BLaER1 treated with 17β-estradiol and CSF1 and Interleukin-3, amounts not matched to agents 10 nM and 100 nM (cell line): ENCODE measurements around the gene LYZL6.
A peak's percentile ranks its signal among the peaks of the same experiment; 100 is the strongest.

Source experiments
- H3K27ac ChIP-seq, 11 experiments: shearing (Covaris generic); formaldehyde crosslinking; 2 replicates each; pipeline ENCODE4 v1.8.1; 2022
- H3K27me3 ChIP-seq, 11 experiments: shearing (Covaris generic); formaldehyde crosslinking; 2 replicates each; pipeline ENCODE4 v1.8.1; 2022
- H3K36me3 ChIP-seq, 11 experiments: shearing (Covaris generic); formaldehyde crosslinking; 2 replicates each; pipeline ENCODE4 v1.8.1; 2022
- H3K4me1 ChIP-seq, 10 experiments: shearing (Covaris generic); formaldehyde crosslinking; 2 replicates each; pipeline ENCODE4 v1.8.1; 2022
- H3K4me2 ChIP-seq, 11 experiments: shearing (Covaris generic); formaldehyde crosslinking; 2 replicates each; pipeline ENCODE4 v1.8.1; 2022
- H3K4me3 ChIP-seq, 10 experiments: shearing (Covaris generic); formaldehyde crosslinking; 2 replicates each; pipeline ENCODE4 v1.8.1; 2022
- H3K9ac ChIP-seq, 11 experiments: shearing (Covaris generic); formaldehyde crosslinking; 2 replicates each; pipeline ENCODE4 v1.8.1; 2022
- H3K9me3 ChIP-seq, 11 experiments: shearing (Covaris generic); formaldehyde crosslinking; replicated peaks in 1 of 11; 2 replicates each; pipeline ENCODE4 v1.8.1; 2022
- H4K20me1 ChIP-seq, 11 experiments: shearing (Covaris generic); formaldehyde crosslinking; 2 replicates each; pipeline ENCODE4 v1.8.1; 2022
- Cebpa-rat ChIP-seq, 11 experiments: shearing (Covaris generic); IDR thresholded peaks; 2 replicates each; pipeline ENCODE4 v1.8.1; 2022

LYZL6 gene

GRCh38 chr17:35915153-35915964 is 28.2 kb downstream of the LYZL6 start:
- Histone ChIP-seq H3K9me3 (peaks cover 0 to 17% (median 3%) of the 10 kb centered on the region in 11 experiments; a peak in 7 of 22 replicates), H3K27me3 (no peaks in the 10 kb centered on the region), H3K36me3 (peaks cover 0 to 3% (median 0%) of the 10 kb centered on the region in 11 experiments; a peak in 1 of 22 replicates), H3K27ac (no peak overlapping the region), H4K20me1 (no peaks in the 10 kb centered on the region), H3K4me2 (peak overlapping the region in 1 of 11 experiments; percentile 4; a peak in 1 of 22 replicates), H3K4me1 (peaks cover 5 to 11% (median 8%) of the 10 kb centered on the region in 10 experiments; a peak in 15 of 20 replicates), H3K9ac (no peak overlapping the region), H3K4me3 (no peak overlapping the region)
- no peak for TF ChIP-seq Cebpa-rat (IDR thresholded peaks at IDR 0.05)

GRCh38 chr17:35914354-35914753 is 29.2 kb downstream of the LYZL6 start:
- peaks cover 0 to 17% (median 3%) of the 10 kb centered on the region in 11 experiments; a peak in 7 of 22 replicates for H3K9me3 ChIP-seq

GRCh38 chr17:35913609-35914008 is 29.9 kb downstream of the LYZL6 start:
- Histone ChIP-seq H3K9me3 (peaks cover 0 to 17% (median 3%) of the 10 kb centered on the region in 11 experiments; a peak in 7 of 22 replicates), H3K9ac (no peak overlapping the region), H3K4me1 (peaks cover 2 to 9% (median 4%) of the 10 kb centered on the region in 10 experiments; a peak in 15 of 20 replicates), H3K27me3 (no peaks in the 10 kb centered on the region), H3K27ac (no peak overlapping the region), H3K36me3 (peaks cover 0 to 3% (median 0%) of the 10 kb centered on the region in 11 experiments; a peak in 1 of 22 replicates), H3K4me3 (no peak overlapping the region), H3K4me2 (no peak overlapping the region), H4K20me1 (no peaks in the 10 kb centered on the region)
- no peak for TF ChIP-seq Cebpa-rat (IDR thresholded peaks at IDR 0.05)

More at GRCh38 chr17:35914354-35914753, 29.2 kb downstream of the LYZL6 start:
- H4K20me1 ChIP-seq, result no peaks in the 10 kb centered on the region
- H3K4me3 ChIP-seq, result no peak overlapping the region
- no peak overlapping the region for H3K27ac ChIP-seq
- TF ChIP-seq Cebpa-rat (IDR thresholded peaks at IDR 0.05), result no peak
- H3K4me2 ChIP-seq, result no peak overlapping the region
- no peak overlapping the region for H3K9ac ChIP-seq
- peaks cover 5 to 11% (median 8%) of the 10 kb centered on the region in 10 experiments; a peak in 15 of 20 replicates for H3K4me1 ChIP-seq
- no peaks in the 10 kb centered on the region for H3K27me3 ChIP-seq
- peaks cover 0 to 3% (median 0%) of the 10 kb centered on the region in 11 experiments; a peak in 1 of 22 replicates for H3K36me3 ChIP-seq

GRCh38 chr17:35912942-35913341 is 30.6 kb downstream of the LYZL6 start:
- peaks cover 0 to 14% (median 3%) of the 10 kb centered on the region in 11 experiments; a peak in 7 of 22 replicates for H3K9me3 ChIP-seq
- no peak overlapping the region for H3K4me2 ChIP-seq
- H4K20me1 ChIP-seq, result no peaks in the 10 kb centered on the region
- no peaks in the 10 kb centered on the region for H3K27me3 ChIP-seq
- TF ChIP-seq Cebpa-rat (IDR thresholded peaks at IDR 0.05), result no peak
- H3K36me3 ChIP-seq, result peaks cover 0 to 3% (median 0%) of the 10 kb centered on the region in 11 experiments; a peak in 1 of 22 replicates
- no peak overlapping the region for H3K9ac ChIP-seq
- H3K4me3 ChIP-seq, result no peak overlapping the region
- no peak overlapping the region for H3K27ac ChIP-seq
- peaks cover 0 to 5% (median 0%) of the 10 kb centered on the region in 10 experiments; a peak in 1 of 20 replicates for H3K4me1 ChIP-seq

- Histone ChIP-seq H3K4me2 (no peak overlapping the region), H4K20me1 (no peaks in the 10 kb centered on the region), H3K27me3 (no peaks in the 10 kb centered on the region), H3K9ac (no peak overlapping the region), H3K4me3 (no peak overlapping the region), H3K9me3 (peaks cover 0 to 9% (median 0%) of the 10 kb centered on the region in 11 experiments; a peak in 4 of 22 replicates), H3K27ac (no peak overlapping the region), H3K36me3 (no peaks in the 10 kb centered on the region), H3K4me1 (peaks cover 0 to 5% (median 0%) of the 10 kb centered on the region in 10 experiments; a peak in 1 of 20 replicates)
- no peak for TF ChIP-seq Cebpa-rat (IDR thresholded peaks at IDR 0.05)
These were observed 31.1 kb downstream of the LYZL6 start for GRCh38 chr17:35912339-35912912.

- no peak overlapping the region for H3K4me2 ChIP-seq
- no peaks in the 10 kb centered on the region for H4K20me1 ChIP-seq
- no peaks in the 10 kb centered on the region for H3K36me3 ChIP-seq
- no peak overlapping the region for H3K9ac ChIP-seq
- no peak for TF ChIP-seq Cebpa-rat (IDR thresholded peaks at IDR 0.05)
- no peak overlapping the region for H3K27ac ChIP-seq
- no peaks in the 10 kb centered on the region for H3K4me1 ChIP-seq
- H3K4me3 ChIP-seq, result no peak overlapping the region
- H3K9me3 ChIP-seq, result peaks cover 0 to 5% (median 0%) of the 10 kb centered on the region in 11 experiments; a peak in 1 of 22 replicates
- no peaks in the 10 kb centered on the region for H3K27me3 ChIP-seq
These were observed 34.1 kb downstream of the LYZL6 start for GRCh38 chr17:35909408-35909807.

- Histone ChIP-seq H3K4me3 (no peak overlapping the region), H3K36me3 (no peaks in the 10 kb centered on the region)
- no peak for TF ChIP-seq Cebpa-rat (IDR thresholded peaks at IDR 0.05)
These were observed 35.8 kb downstream of the LYZL6 start for GRCh38 chr17:35907691-35908090.

GRCh38 chr17:35906926-35907637 is 36.4 kb downstream of the LYZL6 start:
- no peak overlapping the region for H3K4me2 ChIP-seq
- no peaks in the 10 kb centered on the region for H3K4me1 ChIP-seq
- H4K20me1 ChIP-seq, result no peaks in the 10 kb centered on the region
- no peak for TF ChIP-seq Cebpa-rat (IDR thresholded peaks at IDR 0.05)
- no peaks in the 10 kb centered on the region for H3K9me3 ChIP-seq
- H3K9ac ChIP-seq, result no peak overlapping the region
- H3K27me3 ChIP-seq, result no peaks in the 10 kb centered on the region
- H3K4me3 ChIP-seq, result no peak overlapping the region
- no peak overlapping the region for H3K27ac ChIP-seq
- no peaks in the 10 kb centered on the region for H3K36me3 ChIP-seq

More at GRCh38 chr17:35907691-35908090, 35.8 kb downstream of the LYZL6 start:
- no peak overlapping the region for H3K27ac ChIP-seq
- H4K20me1 ChIP-seq, result no peaks in the 10 kb centered on the region
- no peaks in the 10 kb centered on the region for H3K9me3 ChIP-seq
- H3K4me2 ChIP-seq, result no peak overlapping the region
- H3K4me1 ChIP-seq, result no peaks in the 10 kb centered on the region
- no peak overlapping the region for H3K9ac ChIP-seq
- H3K27me3 ChIP-seq, result no peaks in the 10 kb centered on the region
